Measurements from ENCODE around the gene SCN10A. TPM values are rescaled to one million over a fixed set of nuclear protein-coding genes. Genes with fewer than 3 reads are reported as not detected.

The SCN10A gene
- total RNA-seq, 1 experiment from 2014 or later: not detected

DNA sequence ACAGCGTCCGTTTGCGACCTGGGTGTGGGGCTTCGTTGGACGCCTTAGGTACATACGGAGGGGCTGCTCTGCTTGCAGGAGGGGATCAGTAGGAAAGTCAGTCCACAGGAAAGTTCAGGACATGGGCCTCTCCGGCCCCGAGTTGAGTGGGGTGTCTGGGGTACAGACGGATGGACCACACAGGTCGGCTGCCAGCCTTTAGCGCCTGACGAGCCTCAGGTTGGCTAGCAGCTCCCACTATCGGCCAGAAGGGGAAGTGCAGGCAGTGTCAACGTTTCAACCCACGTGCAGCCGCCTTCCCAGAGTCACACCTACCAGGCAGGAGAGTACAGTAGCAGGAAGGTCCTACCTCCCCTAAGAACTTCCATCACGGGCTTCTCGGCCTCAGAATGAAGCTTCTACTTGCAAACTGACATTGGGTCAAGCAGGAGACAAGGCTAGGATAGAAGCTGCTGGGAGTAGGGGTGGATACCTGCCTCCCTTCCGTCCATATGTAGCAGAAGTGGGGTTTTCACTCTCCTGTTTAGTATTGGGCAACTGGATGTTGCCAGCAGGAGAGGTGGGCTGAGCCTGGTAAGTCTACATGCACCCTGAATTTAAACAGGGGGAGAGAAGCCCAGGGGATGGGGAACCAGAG is 164.7 kb downstream of the SCN10A start:
- Mint-ChIP-seq H3K9me3 (ENCODE audit: unreplicated experiment) (peaks cover 7% of the 10 kb centered on the region), H3K4me3 (ENCODE audit: unreplicated experiment) (no peak overlapping the region), H3K27ac (ENCODE audit: low read depth, unreplicated experiment) (no peak overlapping the region), H3K27me3 (ENCODE audit: insufficient read depth, unreplicated experiment) (no peaks in the 10 kb centered on the region), H3K36me3 (ENCODE audit: insufficient read depth, unreplicated experiment) (no peaks in the 10 kb centered on the region), H3K4me1 (ENCODE audit: insufficient read depth, unreplicated experiment) (no peaks in the 10 kb centered on the region)
- intact Hi-C loops (cut with micrococcal nuclease): loop anchor here (1.0 to 10.0 kb wide), 2 partner anchors 130 to 354 kb away; no protein-coding TSS in a partner anchor
- TF ChIP-seq, protein P1, sequence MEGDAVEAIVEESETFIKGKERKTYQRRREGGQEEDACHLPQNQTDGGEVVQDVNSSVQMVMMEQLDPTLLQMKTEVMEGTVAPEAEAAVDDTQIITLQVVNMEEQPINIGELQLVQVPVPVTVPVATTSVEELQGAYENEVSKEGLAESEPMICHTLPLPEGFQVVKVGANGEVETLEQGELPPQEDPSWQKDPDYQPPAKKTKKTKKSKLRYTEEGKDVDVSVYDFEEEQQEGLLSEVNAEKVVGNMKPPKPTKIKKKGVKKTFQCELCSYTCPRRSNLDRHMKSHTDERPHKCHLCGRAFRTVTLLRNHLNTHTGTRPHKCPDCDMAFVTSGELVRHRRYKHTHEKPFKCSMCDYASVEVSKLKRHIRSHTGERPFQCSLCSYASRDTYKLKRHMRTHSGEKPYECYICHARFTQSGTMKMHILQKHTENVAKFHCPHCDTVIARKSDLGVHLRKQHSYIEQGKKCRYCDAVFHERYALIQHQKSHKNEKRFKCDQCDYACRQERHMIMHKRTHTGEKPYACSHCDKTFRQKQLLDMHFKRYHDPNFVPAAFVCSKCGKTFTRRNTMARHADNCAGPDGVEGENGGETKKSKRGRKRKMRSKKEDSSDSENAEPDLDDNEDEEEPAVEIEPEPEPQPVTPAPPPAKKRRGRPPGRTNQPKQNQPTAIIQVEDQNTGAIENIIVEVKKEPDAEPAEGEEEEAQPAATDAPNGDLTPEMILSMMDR (IDR thresholded peaks at IDR 0.05; ENCODE audit: unreplicated experiment): peak; percentile 83
- peak; percentile 59 for DNase-seq (ENCODE audit: unreplicated experiment)
- POLR2A ChIA-PET: interaction anchor here (0.9 kb wide), 1 partner anchor 130 kb away, joined by 4 read pairs; no protein-coding TSS in a partner anchor
- CTCF ChIA-PET: interaction anchor here (0.6 to 7.7 kb wide), 25 partner anchors 9 to 516 kb away, joined by 3 to 239 read pairs (median 3); no protein-coding TSS in a partner anchor
- BruUV-seq (replicated peaks): no TSS peak

DNA sequence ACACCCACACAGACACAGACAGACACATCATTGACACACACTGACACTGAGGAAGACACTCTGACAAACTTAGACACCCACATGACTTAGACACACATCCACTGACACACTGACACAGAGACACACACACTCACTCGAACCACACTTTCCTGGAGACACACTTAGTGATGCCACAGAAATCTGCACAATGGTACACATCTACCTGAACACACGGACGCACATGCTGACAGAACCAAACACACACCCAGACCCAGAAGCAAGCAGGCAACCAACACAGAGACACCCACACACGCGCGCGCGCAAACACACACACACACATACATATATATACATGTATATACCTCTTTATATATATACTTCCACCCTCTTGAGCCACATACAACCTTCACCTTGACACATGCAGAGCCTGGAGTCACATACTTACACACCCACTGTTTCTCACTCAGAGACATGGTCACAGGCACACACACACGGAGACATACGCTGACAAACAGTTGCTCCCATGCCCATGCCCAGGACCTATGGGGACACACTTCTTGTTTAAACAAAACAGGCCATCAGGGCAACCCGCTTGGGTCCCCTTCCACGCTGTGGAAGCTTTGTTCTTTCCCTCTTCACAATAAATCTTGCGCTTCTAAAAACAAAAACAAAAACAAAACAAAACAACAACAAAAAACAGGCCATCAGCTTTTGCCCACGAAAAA is 165.6 kb downstream of the SCN10A start:
- TF ChIP-seq, protein P1 (IDR thresholded peaks at IDR 0.05; ENCODE audit: unreplicated experiment): no peak
- POLR2A ChIA-PET: no interaction called here
- Mint-ChIP-seq H3K4me3 (ENCODE audit: unreplicated experiment) (no peak overlapping the region), H3K4me1 (ENCODE audit: insufficient read depth, unreplicated experiment) (no peaks in the 10 kb centered on the region), H3K36me3 (ENCODE audit: insufficient read depth, unreplicated experiment) (no peaks in the 10 kb centered on the region), H3K27ac (ENCODE audit: low read depth, unreplicated experiment) (no peak overlapping the region), H3K9me3 (ENCODE audit: unreplicated experiment) (peaks cover 7% of the 10 kb centered on the region), H3K27me3 (ENCODE audit: insufficient read depth, unreplicated experiment) (no peaks in the 10 kb centered on the region)
- intact Hi-C loops (cut with micrococcal nuclease): loop anchor here (10.0 kb wide), 1 partner anchor 354 kb away; no protein-coding TSS in a partner anchor
- no TSS peak for BruUV-seq (replicated peaks)
- CTCF ChIA-PET: interaction anchor here (0.7 to 7.7 kb wide), 13 partner anchors 13 to 325 kb away, joined by 3 to 239 read pairs (median 3); no protein-coding TSS in a partner anchor
- DNase-seq (ENCODE audit: unreplicated experiment): no peak

DNA sequence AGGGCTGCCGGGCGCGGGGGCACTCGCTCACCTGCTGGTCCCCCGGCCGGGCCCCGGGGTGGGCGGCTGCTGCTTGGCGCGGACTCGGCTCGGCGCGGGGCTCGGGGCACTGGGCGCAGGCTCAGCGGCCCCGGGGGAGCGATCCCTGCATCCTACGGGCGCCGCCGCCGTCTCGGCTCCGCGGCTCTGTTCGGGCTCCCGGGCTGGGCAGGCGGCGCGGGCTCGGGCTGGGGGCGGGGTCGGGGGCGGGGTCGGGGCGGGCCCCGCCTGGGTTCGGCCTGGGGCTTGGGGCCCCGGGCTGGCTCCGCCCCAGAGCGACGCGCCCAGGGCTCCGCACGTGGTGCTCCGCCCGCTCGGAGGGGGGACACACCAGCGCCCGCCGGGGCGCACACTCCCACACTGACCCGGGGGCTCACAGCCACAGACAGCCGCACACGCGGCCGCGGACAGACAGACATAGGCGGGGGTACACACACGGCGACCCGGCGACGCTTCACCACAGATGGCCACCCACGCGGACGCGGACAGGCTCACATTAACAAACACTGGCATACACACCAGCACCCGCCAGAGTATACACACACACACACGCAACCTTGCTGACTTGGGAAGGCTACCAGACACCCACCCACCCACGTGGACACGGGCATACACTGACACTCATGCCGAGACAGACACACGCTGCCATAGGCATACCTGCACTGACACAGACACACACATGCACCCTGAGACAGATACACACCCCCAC is 166.3 kb downstream of the SCN10A start, which contains the start of gene SCN5A:
SCN5A (minus strand) TSS at position 188 of the 748 bp plus-strand sequence. CDS start 16,380 bp downstream, outside the sequence.
- ChIA-PET CTCF (no interaction called here), POLR2A (no interaction called here)
- peaks cover 7% of the 10 kb centered on the region for H3K9me3 Mint-ChIP-seq (ENCODE audit: unreplicated experiment)
- intact Hi-C loops (cut with micrococcal nuclease): loop anchor here (10.0 kb wide), 1 partner anchor 355 kb away; no protein-coding TSS in a partner anchor
- H3K27ac Mint-ChIP-seq (ENCODE audit: low read depth, unreplicated experiment): no peak within 1 kb of the TSS
- BruUV-seq (replicated peaks): no TSS peak
- peak within 1 kb of the TSS; percentile 47 for H3K4me3 Mint-ChIP-seq (ENCODE audit: unreplicated experiment)
- no peaks in the 10 kb centered on the region for H3K27me3 Mint-ChIP-seq (ENCODE audit: insufficient read depth, unreplicated experiment)
- peak; percentile 30 for DNase-seq (ENCODE audit: unreplicated experiment)
- H3K36me3 Mint-ChIP-seq (ENCODE audit: insufficient read depth, unreplicated experiment): no peaks in the 10 kb centered on the region
- H3K4me1 Mint-ChIP-seq (ENCODE audit: insufficient read depth, unreplicated experiment): no peaks in the 10 kb centered on the region
- TF ChIP-seq, protein P1 (IDR thresholded peaks at IDR 0.05; ENCODE audit: unreplicated experiment): no peak
